Liver (tissue), 3 donors: Measurements from ENCODE around the gene EPHA6.

ENCODE experiments used
- HNF4A ChIP-seq, 2 donors: conservative IDR thresholded peaks; 2 replicates each; pipeline ENCODE4 v1.6.1; 2016; ENCODE audit warnings: antibody characterized with exemption in 2 of 2, mild to moderate bottlenecking in 2 of 2
- HNF4G ChIP-seq: IDR thresholded peaks from 2 replicates; pipeline ENCODE4 v1.6.1; 2016; ENCODE audit warnings: antibody characterized with exemption
- NR2F2 ChIP-seq: IDR thresholded peaks from 2 replicates; pipeline ENCODE4 v1.6.1; 2016; ENCODE audit warnings: antibody characterized with exemption
- TF ChIP-seq, protein P1 (sequence below): fragments of 150-350 bp; IDR thresholded peaks from 2 replicates; pipeline ENCODE4 v1.5.1; 2017; ENCODE audit warnings: improper control_type of control experiment, low read depth, low read length; ENCODE audit not compliant: missing input control
- donor health status: healthy.
- donor health status: healthy.

GRCh38 chr3:97795951-97796350 lies 981.6 kb downstream of the EPHA6 start:
- TF ChIP-seq HNF4G (no peak), HNF4A (conservative IDR thresholded peaks at IDR 0.05) (no peak), NR2F2 (no peak)
- TF ChIP-seq, protein P1, sequence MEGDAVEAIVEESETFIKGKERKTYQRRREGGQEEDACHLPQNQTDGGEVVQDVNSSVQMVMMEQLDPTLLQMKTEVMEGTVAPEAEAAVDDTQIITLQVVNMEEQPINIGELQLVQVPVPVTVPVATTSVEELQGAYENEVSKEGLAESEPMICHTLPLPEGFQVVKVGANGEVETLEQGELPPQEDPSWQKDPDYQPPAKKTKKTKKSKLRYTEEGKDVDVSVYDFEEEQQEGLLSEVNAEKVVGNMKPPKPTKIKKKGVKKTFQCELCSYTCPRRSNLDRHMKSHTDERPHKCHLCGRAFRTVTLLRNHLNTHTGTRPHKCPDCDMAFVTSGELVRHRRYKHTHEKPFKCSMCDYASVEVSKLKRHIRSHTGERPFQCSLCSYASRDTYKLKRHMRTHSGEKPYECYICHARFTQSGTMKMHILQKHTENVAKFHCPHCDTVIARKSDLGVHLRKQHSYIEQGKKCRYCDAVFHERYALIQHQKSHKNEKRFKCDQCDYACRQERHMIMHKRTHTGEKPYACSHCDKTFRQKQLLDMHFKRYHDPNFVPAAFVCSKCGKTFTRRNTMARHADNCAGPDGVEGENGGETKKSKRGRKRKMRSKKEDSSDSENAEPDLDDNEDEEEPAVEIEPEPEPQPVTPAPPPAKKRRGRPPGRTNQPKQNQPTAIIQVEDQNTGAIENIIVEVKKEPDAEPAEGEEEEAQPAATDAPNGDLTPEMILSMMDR = no peak
